ENCODE data around the gene ACVR1.

The ACVR1 gene

GRCh38 chr2:157698430-157698829 is 177.7 kb downstream of the ACVR1 start:
- no peak for DNase-seq (ENCODE audit: low spot score)

GRCh38 chr2:157696036-157696435 is 180.1 kb downstream of the ACVR1 start:
- no peak for DNase-seq (ENCODE audit: low spot score)

GRCh38 chr2:157692768-157693167 is 183.4 kb downstream of the ACVR1 start:
- DNase-seq (ENCODE audit: low spot score): no peak

- no peak for DNase-seq (ENCODE audit: low spot score)
Measured at GRCh38 chr2:157691695-157692094, 184.4 kb downstream of the ACVR1 start.

- DNase-seq (ENCODE audit: low spot score): no peak
Measured at GRCh38 chr2:157691131-157691530, 185.0 kb downstream of the ACVR1 start.

All from CD4-positive, alpha-beta T cell treated with Interleukin-15 for 4 hours (primary cell).